Activated naive CD8-positive, alpha-beta T cell treated with anti-CD3 and anti-CD28 coated beads for 36 hours (primary cell): ENCODE measurements around the gene CTAG1A. TPM values are rescaled to one million over a fixed set of nuclear protein-coding genes. Genes with fewer than 3 reads are reported as not detected.
"Not testable (repeated sequence)": the region's sequence is repeated elsewhere in the genome, so short reads cannot be mapped to it uniquely, and the experiment has no call there.

Experiments
- DNase-seq: peaks from one replicate; pipeline ENCODE4 v3.0.0; 2021
- H3K27ac Mint-ChIP-seq: one replicate; pipeline ENCODE4 v1.8.0; 2022; ENCODE audit warnings: mild to moderate bottlenecking, moderate library complexity, mixed read lengths
- H3K27me3 Mint-ChIP-seq: one replicate; pipeline ENCODE4 v1.8.0; 2022; ENCODE audit warnings: mild to moderate bottlenecking, mixed read lengths
- H3K36me3 Mint-ChIP-seq: one replicate; pipeline ENCODE4 v1.8.0; 2021; ENCODE audit warnings: mild to moderate bottlenecking, mixed read lengths
- H3K4me1 Mint-ChIP-seq: one replicate; pipeline ENCODE4 v1.8.0; 2021; ENCODE audit warnings: mixed read lengths
- H3K4me3 Mint-ChIP-seq: one replicate; pipeline ENCODE4 v1.8.0; 2022; ENCODE audit warnings: mild to moderate bottlenecking, moderate library complexity, mixed read lengths
- H3K9me3 Mint-ChIP-seq: one replicate; pipeline ENCODE4 v1.8.0; 2022; ENCODE audit warnings: mixed read lengths
- total RNA-seq, 2 experiments: library from RNA; stranded (reverse); gene quantifications; one replicate each; pipeline ENCODE4 v1.2.3, GENCODE V29; 2021

The CTAG1A gene
- not detected for total RNA-seq

- H3K27me3 Mint-ChIP-seq, H3K27ac Mint-ChIP-seq, H3K36me3 Mint-ChIP-seq, DNase-seq, H3K4me1 Mint-ChIP-seq, H3K4me3 Mint-ChIP-seq, H3K9me3 Mint-ChIP-seq: not testable (repeated sequence)
Measured at GRCh38 chrX:154584585-154585183, at the start of gene CTAG1A. Gene CTAG1A (plus strand): TSS chrX:154585133. CDS start chrX:154585207, 74 bp downstream.

GRCh38 chrX:154535892-154536291, 49.0 kb upstream of the CTAG1A start:
- H3K27ac Mint-ChIP-seq = no peak overlapping the region
- no peaks in the 10 kb centered on the region for H3K9me3 Mint-ChIP-seq
- DNase-seq = no peak
- H3K36me3 Mint-ChIP-seq = peaks cover 5% of the 10 kb centered on the region
- no peak overlapping the region for H3K4me3 Mint-ChIP-seq
- peaks cover 14% of the 10 kb centered on the region for H3K4me1 Mint-ChIP-seq
- H3K27me3 Mint-ChIP-seq = no peaks in the 10 kb centered on the region

GRCh38 chrX:154539077-154539476, 45.9 kb upstream of the CTAG1A start:
- H3K36me3 Mint-ChIP-seq = peaks cover 22% of the 10 kb centered on the region
- no peak overlapping the region for H3K4me3 Mint-ChIP-seq
- H3K9me3 Mint-ChIP-seq = no peaks in the 10 kb centered on the region
- H3K27me3 Mint-ChIP-seq = no peaks in the 10 kb centered on the region
- DNase-seq = no peak
- H3K4me1 Mint-ChIP-seq = peaks cover 32% of the 10 kb centered on the region
- peak overlapping the region; percentile 69 for H3K27ac Mint-ChIP-seq

GRCh38 chrX:154540365-154540764, 44.6 kb upstream of the CTAG1A start:
- Mint-ChIP-seq H3K36me3 (peaks cover 30% of the 10 kb centered on the region), H3K4me1 (peaks cover 38% of the 10 kb centered on the region)
- H3K9me3 Mint-ChIP-seq, DNase-seq, H3K27ac Mint-ChIP-seq, H3K27me3 Mint-ChIP-seq, H3K4me3 Mint-ChIP-seq: not testable (repeated sequence)

- Mint-ChIP-seq H3K9me3 (no peaks in the 10 kb centered on the region), H3K4me1 (peaks cover 39% of the 10 kb centered on the region), H3K4me3 (no peak overlapping the region), H3K27ac (peak overlapping the region; percentile 60), H3K27me3 (no peaks in the 10 kb centered on the region), H3K36me3 (peaks cover 37% of the 10 kb centered on the region)
- DNase-seq = no peak
Measured at GRCh38 chrX:154540897-154541535, 43.9 kb upstream of the CTAG1A start.

GRCh38 chrX:154541589-154541895, 43.4 kb upstream of the CTAG1A start:
- peak overlapping the region; percentile 84 for H3K4me3 Mint-ChIP-seq
- no peaks in the 10 kb centered on the region for H3K27me3 Mint-ChIP-seq
- DNase-seq = no peak
- H3K4me1 Mint-ChIP-seq = peaks cover 42% of the 10 kb centered on the region
- H3K27ac Mint-ChIP-seq = peak overlapping the region; percentile 97
- H3K36me3 Mint-ChIP-seq = peaks cover 38% of the 10 kb centered on the region
- no peaks in the 10 kb centered on the region for H3K9me3 Mint-ChIP-seq

- H3K9me3 Mint-ChIP-seq = no peaks in the 10 kb centered on the region
- H3K27me3 Mint-ChIP-seq = no peaks in the 10 kb centered on the region
- H3K36me3 Mint-ChIP-seq = peaks cover 38% of the 10 kb centered on the region
- H3K4me3 Mint-ChIP-seq = peak overlapping the region; percentile 84
- H3K27ac Mint-ChIP-seq = peak overlapping the region; percentile 97
- DNase-seq = peak; percentile 43
- H3K4me1 Mint-ChIP-seq = peaks cover 42% of the 10 kb centered on the region
Measured at GRCh38 chrX:154541896-154542722, 42.8 kb upstream of the CTAG1A start.

- Mint-ChIP-seq H3K27ac (peak overlapping the region; percentile 97), H3K4me1 (peaks cover 39% of the 10 kb centered on the region), H3K4me3 (peak overlapping the region; percentile 84), H3K27me3 (no peaks in the 10 kb centered on the region), H3K9me3 (no peaks in the 10 kb centered on the region), H3K36me3 (peaks cover 38% of the 10 kb centered on the region)
- peak; percentile 23 for DNase-seq
Measured at GRCh38 chrX:154542723-154543424, 42.1 kb upstream of the CTAG1A start.

GRCh38 chrX:154545673-154546274, 39.2 kb upstream of the CTAG1A start:
- Mint-ChIP-seq H3K4me1 (peaks cover 38% of the 10 kb centered on the region), H3K4me3 (peak overlapping the region; percentile 74), H3K36me3 (peaks cover 44% of the 10 kb centered on the region), H3K9me3 (no peaks in the 10 kb centered on the region), H3K27ac (peak overlapping the region; percentile 58), H3K27me3 (no peaks in the 10 kb centered on the region)
- DNase-seq = no peak

- no peaks in the 10 kb centered on the region for H3K9me3 Mint-ChIP-seq
- peak; percentile 86 for DNase-seq
- H3K4me3 Mint-ChIP-seq = peak within 1 kb of the TSS; percentile 88
- peak within 1 kb of the TSS; percentile 85 for H3K27ac Mint-ChIP-seq
- H3K27me3 Mint-ChIP-seq = no peaks in the 10 kb centered on the region
- peaks cover 38% of the 10 kb centered on the region for H3K4me1 Mint-ChIP-seq
- peaks cover 38% of the 10 kb centered on the region for H3K36me3 Mint-ChIP-seq
Measured at GRCh38 chrX:154546354-154547244, 38.3 kb upstream of the CTAG1A start, which contains the start of gene G6PD. Gene G6PD (minus strand): TSS chrX:154546846. CDS start chrX:154546155, 691 bp downstream.

- peaks cover 39% of the 10 kb centered on the region for H3K36me3 Mint-ChIP-seq
- peak within 1 kb of the TSS; percentile 88 for H3K4me3 Mint-ChIP-seq
- no peaks in the 10 kb centered on the region for H3K9me3 Mint-ChIP-seq
- DNase-seq = peak; percentile 91
- peaks cover 31% of the 10 kb centered on the region for H3K4me1 Mint-ChIP-seq
- no peaks in the 10 kb centered on the region for H3K27me3 Mint-ChIP-seq
- H3K27ac Mint-ChIP-seq = peak within 1 kb of the TSS; percentile 85
Measured at GRCh38 chrX:154547245-154548027, 37.5 kb upstream of the CTAG1A start, which contains the start of gene IKBKG. Gene IKBKG (plus strand): TSS chrX:154547620. CDS start chrX:154552003, 4,383 bp downstream.

- Mint-ChIP-seq H3K27me3 (no peaks in the 10 kb centered on the region), H3K27ac (peak overlapping the region; percentile 85), H3K36me3 (peaks cover 35% of the 10 kb centered on the region), H3K9me3 (no peaks in the 10 kb centered on the region), H3K4me3 (peak overlapping the region; percentile 88), H3K4me1 (peaks cover 27% of the 10 kb centered on the region)
- no peak for DNase-seq
Measured at GRCh38 chrX:154548028-154548316, 37.0 kb upstream of the CTAG1A start.

- H3K27ac Mint-ChIP-seq = peak overlapping the region; percentile 49
- no peaks in the 10 kb centered on the region for H3K27me3 Mint-ChIP-seq
- DNase-seq = no peak
- no peaks in the 10 kb centered on the region for H3K9me3 Mint-ChIP-seq
- peaks cover 20% of the 10 kb centered on the region for H3K4me1 Mint-ChIP-seq
- peaks cover 29% of the 10 kb centered on the region for H3K36me3 Mint-ChIP-seq
- peak overlapping the region; percentile 58 for H3K4me3 Mint-ChIP-seq
Measured at GRCh38 chrX:154549766-154550165, 35.2 kb upstream of the CTAG1A start.
